ENCODE results near the gene GALNS.
"Not testable (repeated sequence)": the region's sequence is repeated elsewhere in the genome, so short reads cannot be mapped to it uniquely, and the experiment has no call there.

DNA sequence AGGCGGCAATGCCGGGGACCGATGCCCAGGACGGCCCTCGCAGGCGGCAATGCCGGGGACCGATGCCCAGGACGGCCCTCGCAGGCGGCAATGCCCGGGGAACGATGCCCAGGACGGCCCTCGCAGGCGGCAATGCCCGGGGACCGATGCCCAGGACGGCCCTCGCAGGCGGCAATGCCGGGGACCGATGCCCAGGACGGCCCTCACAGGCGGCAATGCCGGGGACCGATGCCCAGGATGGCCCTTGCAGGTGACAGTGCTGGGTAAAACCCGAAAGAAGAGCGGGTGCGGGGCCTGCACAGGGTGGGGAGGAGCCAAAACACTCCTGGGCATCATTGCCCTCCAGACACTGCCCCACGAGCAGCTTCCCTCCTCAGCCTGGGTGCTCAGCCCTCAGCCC lies 33.1 kb downstream of the GALNS start:
- not testable (repeated sequence) for TF ChIP-seq POLR2A, POLR2AphosphoS5, SPI1, TAF1 (IDR thresholded peaks at IDR 0.05; ENCODE audit: low read depth, low read length)
